Right atrium auricular region (tissue), 2 donors: ENCODE data around the gene SBK3. TPM values are rescaled to one million over a fixed set of nuclear protein-coding genes. Genes with fewer than 3 reads are reported as not detected.

ENCODE experiments used
- DNase-seq: peaks from one replicate; pipeline ENCODE4 v3.0.0-alpha.2; 2019; ENCODE audit warnings: low spot score
- H3K27ac ChIP-seq, 2 donors: fragments of 200-600 bp; sonication (generic); 1 replicate in 1 of 2; 2 replicates in 1 of 2; pipeline ENCODE4 v1.5.1; 2016 to 2019
- H3K27me3 ChIP-seq, 2 donors: fragments of 200-600 bp; sonication (generic); one replicate each; pipeline versions ENCODE4 v1.5.1 to v1.6.0; 2017 to 2019
- H3K36me3 ChIP-seq: fragments of 200-600 bp; sonication (generic); one replicate; pipeline ENCODE4 v1.5.1; 2016
- H3K4me1 ChIP-seq, 2 donors: fragments of 200-600 bp; sonication (generic); one replicate each; pipeline versions ENCODE4 v1.5.1 to v1.6.0; 2017 to 2019
- H3K4me3 ChIP-seq, 2 donors: fragments of 200-600 bp; sonication (generic); 1 replicate in 1 of 2; 2 replicates in 1 of 2; pipeline ENCODE4 v1.5.1; 2017 to 2019; ENCODE audit warnings: mild to moderate bottlenecking in 1 of 2, moderate library complexity in 1 of 2
- H3K9me3 ChIP-seq, 2 donors: fragments of 200-600 bp; sonication (generic); one replicate each; pipeline ENCODE4 v1.5.1; 2019
- CTCF ChIP-seq, 2 donors: fragments of 200-600 bp; sonication (generic); IDR thresholded peaks; one replicate each; pipeline ENCODE4 v1.5.1; 2019; ENCODE audit warnings: antibody characterized with exemption in 2 of 2
- total RNA-seq, 2 donors: library from RNA; depleted of rRNA; stranded (reverse); fragments of >200 nt; gene quantifications; one replicate each; pipeline ENCODE4 v1.1.0, GENCODE V29; 2016

The SBK3 gene
- total RNA-seq, 2 donors from 2014 or later = 97.5 to 103 TPM

DNA sequence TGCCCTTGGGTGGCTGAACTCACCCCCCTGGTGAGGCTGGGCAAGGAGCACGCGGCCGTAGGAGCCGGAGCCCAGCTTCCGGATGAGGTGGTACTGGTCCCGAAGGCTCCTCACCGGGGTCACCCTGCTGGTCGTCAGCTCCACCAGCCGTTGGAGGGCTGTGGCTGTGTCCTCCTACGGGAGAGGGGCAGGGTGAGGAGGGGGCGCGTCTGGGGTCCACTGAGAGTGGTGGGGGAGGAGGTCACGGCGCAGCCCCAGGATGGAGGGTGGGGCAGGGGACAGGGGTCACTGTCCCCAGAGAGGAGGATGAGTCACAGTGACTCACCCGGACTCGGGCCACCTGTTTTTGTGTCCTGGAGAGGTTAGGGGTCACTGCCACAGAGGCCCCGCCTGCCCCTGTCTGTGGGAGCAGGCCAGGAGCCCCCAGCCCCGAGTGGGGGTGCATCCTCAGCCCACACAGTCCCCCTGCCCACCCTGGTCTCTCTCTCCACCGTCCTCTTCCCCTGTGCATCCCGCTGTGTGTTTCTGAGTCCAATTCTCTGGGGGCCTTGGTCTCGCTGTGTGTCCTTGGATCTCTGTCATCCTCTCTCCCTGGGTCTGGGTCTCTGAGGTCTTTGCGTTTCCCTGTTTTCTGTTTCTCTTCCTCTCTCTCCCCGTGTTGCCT is 435 bp downstream of the SBK3 start:
- TF ChIP-seq CTCF (IDR thresholded peaks at IDR 0.05) = no peak
- Histone ChIP-seq H3K4me1 (peaks cover 0 to 41% of the 10 kb centered on the region in 2 donors), H3K9me3 (no peaks in the 10 kb centered on the region), H3K36me3 (no peaks in the 10 kb centered on the region), H3K27me3 (no peaks in the 10 kb centered on the region), H3K27ac (peak overlapping the region; percentile 84 to 99), H3K4me3 (peak overlapping the region; percentile 45 to 51)
- no peak for DNase-seq

DNA sequence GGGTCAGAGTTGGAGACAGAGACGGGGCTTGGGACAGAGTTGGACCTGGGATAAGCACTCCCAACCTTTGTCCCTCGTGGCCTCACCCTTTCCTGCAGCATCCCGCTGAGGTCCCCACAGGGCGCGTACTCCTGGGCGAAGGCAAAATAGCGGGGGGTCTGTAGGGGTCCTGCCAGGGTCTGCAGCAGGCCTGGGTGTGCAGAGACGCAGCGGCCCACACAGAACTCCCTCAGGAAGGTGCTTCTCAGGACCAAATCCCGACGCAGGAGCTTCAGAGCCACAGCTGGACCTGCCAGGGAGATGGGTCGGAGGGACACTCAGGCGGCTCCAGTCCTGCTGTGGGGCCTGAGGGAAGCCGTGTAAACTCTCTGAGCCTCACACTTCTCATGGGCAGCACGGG is 1.3 kb downstream of the SBK3 start:
- peaks cover 0 to 32% of the 10 kb centered on the region in 2 donors for H3K4me1 ChIP-seq
- peak overlapping the region; percentile 45 to 51 for H3K4me3 ChIP-seq
- no peaks in the 10 kb centered on the region for H3K27me3 ChIP-seq
- no peaks in the 10 kb centered on the region for H3K9me3 ChIP-seq
- no peak for TF ChIP-seq CTCF (IDR thresholded peaks at IDR 0.05)
- H3K36me3 ChIP-seq = no peaks in the 10 kb centered on the region
- peak overlapping the region; percentile 84 to 99 for H3K27ac ChIP-seq
- no peak for DNase-seq

DNA sequence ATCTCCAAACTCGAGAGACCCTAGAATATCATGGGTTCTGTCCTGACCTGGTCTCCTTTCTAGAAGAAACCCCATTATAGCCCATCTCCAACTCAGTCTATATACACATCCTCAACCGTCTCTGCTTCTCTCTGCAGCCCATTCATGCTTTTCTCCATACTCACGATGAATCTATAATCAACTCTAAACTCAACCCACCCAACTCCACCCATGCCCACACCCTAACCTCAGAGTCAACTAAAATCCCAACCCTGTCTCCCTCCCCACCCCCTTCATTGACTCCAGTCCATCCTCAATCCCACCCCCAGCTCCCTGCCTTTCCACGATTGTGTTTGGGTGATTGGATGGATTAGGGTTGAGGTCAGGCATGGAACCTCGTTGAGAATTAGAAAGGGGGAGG is 1.8 kb downstream of the SBK3 start:
- Histone ChIP-seq H3K27me3 (no peaks in the 10 kb centered on the region), H3K27ac (peak overlapping the region; percentile 84 to 99), H3K4me3 (peak overlapping the region in 1 of 2 donors; percentile 45), H3K36me3 (no peaks in the 10 kb centered on the region), H3K4me1 (peaks cover 0 to 29% of the 10 kb centered on the region in 2 donors), H3K9me3 (no peaks in the 10 kb centered on the region)
- DNase-seq = no peak
- TF ChIP-seq CTCF (IDR thresholded peaks at IDR 0.05) = no peak

DNA sequence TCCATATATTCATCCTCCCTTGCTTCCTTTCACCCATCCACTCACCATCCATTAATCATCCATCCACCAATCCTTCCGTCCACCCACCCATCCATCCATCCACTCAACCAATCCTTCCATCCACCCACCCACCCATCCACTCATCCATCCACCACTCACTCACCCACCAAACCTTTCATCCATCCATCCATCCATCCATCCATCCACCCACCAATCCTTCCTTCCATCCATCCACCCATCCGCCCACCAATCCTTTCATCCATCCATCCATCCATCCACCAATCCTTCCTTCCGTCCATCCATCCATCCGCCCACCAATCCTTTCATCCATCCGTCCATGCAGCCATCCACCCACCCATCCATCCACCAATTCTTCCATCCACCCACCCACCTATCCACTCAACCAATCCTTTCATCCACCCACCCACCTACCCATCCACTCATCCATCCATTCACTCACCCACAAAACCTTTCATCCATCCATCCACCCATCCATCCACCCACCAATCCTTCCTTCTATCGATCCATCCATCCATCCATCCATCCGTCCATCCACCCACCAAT is 3.0 kb downstream of the SBK3 start:
- Histone ChIP-seq H3K27ac (no peak overlapping the region), H3K4me1 (peaks cover 0 to 20% of the 10 kb centered on the region in 2 donors), H3K9me3 (no peaks in the 10 kb centered on the region), H3K4me3 (no peak overlapping the region), H3K36me3 (no peaks in the 10 kb centered on the region), H3K27me3 (no peaks in the 10 kb centered on the region)
- no peak for TF ChIP-seq CTCF (IDR thresholded peaks at IDR 0.05)
- DNase-seq = no peak

DNA sequence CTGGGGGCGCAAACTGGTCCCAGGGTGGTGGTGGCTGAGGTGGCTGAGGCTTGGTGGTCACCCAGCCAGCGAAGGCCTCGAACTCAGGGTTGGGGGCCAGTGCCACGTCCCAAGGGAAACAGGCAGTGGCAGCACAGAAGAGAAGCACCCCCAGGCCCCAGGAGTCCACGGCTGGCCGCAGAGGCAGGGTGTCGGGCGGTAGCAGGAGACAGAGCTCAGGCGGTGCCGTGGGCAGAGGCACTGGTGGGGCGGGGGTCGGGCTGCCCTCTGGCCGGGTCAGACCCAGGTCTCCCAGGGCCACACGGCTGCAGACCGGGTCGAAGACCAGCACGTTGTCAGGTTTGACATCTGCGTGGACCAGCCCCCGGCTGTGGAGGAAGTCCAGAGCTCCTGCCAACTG is 4.3 kb downstream of the SBK3 start:
- Histone ChIP-seq H3K27me3 (no peaks in the 10 kb centered on the region), H3K4me1 (peaks cover 0 to 7% of the 10 kb centered on the region in 2 donors), H3K27ac (peak overlapping the region; percentile 48 to 64), H3K4me3 (no peak overlapping the region), H3K9me3 (no peaks in the 10 kb centered on the region), H3K36me3 (no peaks in the 10 kb centered on the region)
- no peak for DNase-seq
- TF ChIP-seq CTCF (IDR thresholded peaks at IDR 0.05) = no peak
